ENCODE measurements around the gene RABL6.

RABL6 gene

DNA sequence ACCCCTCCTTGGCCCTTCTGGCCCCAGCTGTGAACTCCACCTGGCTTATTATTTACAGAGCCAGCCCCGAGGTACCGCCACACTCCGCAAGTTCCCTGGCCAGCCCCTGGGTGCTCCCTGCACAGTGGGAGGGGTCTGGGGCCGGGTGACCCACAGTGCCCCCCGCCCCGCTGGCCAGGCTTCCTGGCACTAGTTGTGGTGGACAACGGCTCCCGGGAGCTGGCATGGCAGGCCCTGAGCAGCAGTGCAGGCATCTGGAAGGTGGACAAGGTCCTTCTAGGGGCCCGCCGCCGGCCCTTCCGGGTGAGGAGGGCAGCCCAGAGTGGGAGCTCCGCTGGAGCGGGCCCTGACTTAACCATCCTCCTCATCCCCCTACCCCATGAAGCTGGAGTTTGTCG, 48.3 kb downstream of the RABL6 start:
- no peak for TF ChIP-seq CTCF (IDR thresholded peaks at IDR 0.05)

GRCh38 chr9:136856541-136857141, 48.9 kb downstream of the RABL6 start:
- no peak for TF ChIP-seq CTCF (IDR thresholded peaks at IDR 0.05)

DNA sequence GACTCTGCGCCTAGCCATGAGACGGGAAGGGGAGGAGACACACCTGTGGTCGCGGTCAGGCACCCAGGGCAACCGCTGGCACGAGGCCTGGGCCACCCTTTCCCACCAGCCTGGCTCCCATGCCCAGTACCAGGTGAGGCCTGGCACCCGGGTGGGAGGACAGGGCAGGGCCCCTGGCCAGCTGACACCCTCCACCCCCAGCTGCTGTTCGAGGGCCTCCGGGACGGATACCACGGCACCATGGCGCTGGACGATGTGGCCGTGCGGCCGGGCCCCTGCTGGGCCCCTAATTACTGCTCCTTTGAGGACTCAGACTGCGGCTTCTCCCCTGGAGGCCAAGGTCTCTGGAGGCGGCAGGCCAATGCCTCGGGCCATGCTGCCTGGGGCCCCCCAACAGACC, 49.4 kb downstream of the RABL6 start:
- no peak for TF ChIP-seq CTCF (IDR thresholded peaks at IDR 0.05)

- TF ChIP-seq CTCF (IDR thresholded peaks at IDR 0.05), result no peak
Measured at GRCh38 chr9:136857581-136858412, 50.0 kb downstream of the RABL6 start.

- no peak for TF ChIP-seq CTCF (IDR thresholded peaks at IDR 0.05)
Measured at GRCh38 chr9:136858452-136858843, 50.7 kb downstream of the RABL6 start.

DNA sequence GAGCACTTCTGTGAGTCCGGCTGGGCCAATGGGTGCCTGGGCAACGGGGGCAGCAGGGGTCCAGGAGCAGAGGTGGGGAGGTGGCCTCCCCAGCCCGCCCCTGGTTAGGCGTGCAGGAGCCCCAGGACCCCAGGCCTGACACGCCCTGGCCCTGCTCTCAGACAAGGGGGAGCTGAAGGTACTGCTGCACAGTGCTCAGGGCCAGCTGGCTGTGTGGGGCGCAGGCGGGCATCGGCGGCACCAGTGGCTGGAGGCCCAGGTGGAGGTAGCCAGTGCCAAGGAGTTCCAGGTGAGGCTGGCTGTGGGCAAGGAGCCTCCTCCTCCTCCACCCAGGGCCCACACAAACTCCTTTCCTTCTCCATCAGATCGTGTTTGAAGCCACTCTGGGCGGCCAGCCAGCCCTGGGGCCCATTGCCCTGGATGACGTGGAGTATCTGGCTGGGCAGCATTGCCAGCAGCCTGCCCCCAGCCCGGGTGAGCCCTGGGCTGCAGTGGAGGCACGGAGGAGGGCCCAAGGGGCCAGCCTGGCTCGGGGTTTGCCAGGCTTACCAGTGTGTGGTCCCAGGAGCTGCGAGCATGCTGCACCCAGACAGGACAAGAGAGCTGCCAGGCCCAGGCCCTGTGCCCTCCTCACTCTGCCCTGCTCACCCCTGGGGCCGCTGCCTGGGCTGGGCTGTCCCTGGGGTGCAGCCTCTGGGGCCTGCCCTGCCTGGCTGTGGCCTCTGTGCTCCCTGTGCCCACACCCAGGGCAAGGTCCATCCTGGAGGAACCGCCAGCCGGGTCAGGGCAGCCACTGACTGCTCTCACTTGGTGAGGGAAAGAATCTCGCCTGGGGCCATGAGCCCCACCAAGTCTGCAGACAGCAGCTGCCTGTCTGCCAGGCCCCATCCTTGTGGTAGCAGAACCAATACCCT, 51.4 kb downstream of the RABL6 start:
- TF ChIP-seq CTCF (IDR thresholded peaks at IDR 0.05), result no peak

DNA sequence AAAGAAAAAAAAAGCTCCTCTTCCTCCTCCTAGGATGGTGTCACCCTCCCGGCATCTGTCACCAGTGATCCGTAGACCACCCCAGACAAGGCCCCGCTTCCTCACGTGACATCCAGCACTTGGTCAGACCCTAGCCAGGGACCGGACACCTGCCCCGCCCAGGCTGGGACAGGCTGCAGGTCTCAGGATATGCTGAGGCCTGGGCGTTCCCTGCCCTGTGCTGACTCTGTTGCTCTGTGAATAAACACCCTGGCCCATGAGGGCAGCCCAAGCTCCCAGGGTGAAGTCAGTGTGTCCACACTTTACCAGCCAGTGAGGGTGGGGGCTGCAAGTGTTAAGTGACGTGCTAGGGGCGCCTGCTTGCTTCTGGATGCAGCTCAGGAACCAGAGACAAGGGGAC, 52.8 kb downstream of the RABL6 start:
- no peak for TF ChIP-seq CTCF (IDR thresholded peaks at IDR 0.05)
